ENCODE measurements around the gene RHOU.

GRCh38 chr1:228782662-228783417 is 47.6 kb downstream of the RHOU start:
- TF ChIP-seq CTCF (IDR thresholded peaks at IDR 0.05; ENCODE audit: insufficient read depth, low read length, poor library complexity, severe bottlenecking) (no peak), EZH2phosphoT487 (conservative IDR thresholded peaks at IDR 0.05; ENCODE audit: low read length) (no peak)

All from SU-DHL-6 (cell line).